IMR-90 (cell line): ENCODE results near the gene C5. TPM values are rescaled to one million over a fixed set of nuclear protein-coding genes. Genes with fewer than 3 reads are reported as not detected.

Experiments used
- ATAC-seq: fragments of 200-7000 bp; cut with Tn5 transposase; 2 replicates; pipeline ENCODE4 v1.9.1; 2020; ENCODE audit warnings: low read depth, mild to moderate bottlenecking, moderate library complexity
- BruUV-seq: library from RNA; stranded (reverse); fragments of 400-500 nt; replicated peaks from 2 replicates; lab custom pipeline; 2021; lab: Mats Ljungman, UMichigan
- CTCF ChIA-PET: fragments of 300-600 bp; formaldehyde crosslinking; extraction: SDS; loops from one replicate; lab custom pipeline; 2021; ENCODE audit warnings: antibody characterized with exemption; lab: Yijun Ruan, JAX
- POLR2A ChIA-PET: fragments of 300-600 bp; sonication (Branson Sonifier 250); formaldehyde crosslinking; loops from one replicate; lab custom pipeline; 2022; ENCODE audit warnings: antibody characterized with exemption; ENCODE audit not compliant: unreplicated experiment; lab: Charles Lee
- DNase-seq: peaks from one replicate; pipeline ENCODE4 v3.0.0; 2013
- H2AFZ ChIP-seq: replicated peaks from 2 replicates; pipeline ENCODE3; 2013; ENCODE audit warnings: low read length, mild to moderate bottlenecking; ENCODE audit not compliant: poor library complexity
- H2AK5ac ChIP-seq: 2 replicates; pipeline ENCODE4 v1.6.1; 2013; ENCODE audit warnings: low read depth, low read length, inconsistent platforms
- H2AK9ac ChIP-seq: replicated peaks from 2 replicates; pipeline ENCODE3; 2013; ENCODE audit warnings: mild to moderate bottlenecking, low read depth, low read length, moderate library complexity; ENCODE audit not compliant: poor library complexity
- H2BK120ac ChIP-seq: 2 replicates; pipeline ENCODE4 v1.6.1; 2013; ENCODE audit warnings: low read depth, low read length, inconsistent platforms
- H2BK15ac ChIP-seq: 3 replicates; pipeline ENCODE4 v1.6.1; 2013; ENCODE audit warnings: low read depth, low read length, inconsistent platforms
- H2BK20ac ChIP-seq: 2 replicates; pipeline ENCODE4 v1.6.1; 2013; ENCODE audit warnings: low read depth, mild to moderate bottlenecking, inconsistent platforms, low read length, moderate library complexity
- H2BK5ac ChIP-seq: 2 replicates; pipeline ENCODE4 v1.6.1; 2013; ENCODE audit warnings: mild to moderate bottlenecking, low read depth, low read length, inconsistent platforms; ENCODE audit not compliant: poor library complexity, severe bottlenecking
- H3K14ac ChIP-seq: replicated peaks from 2 replicates; pipeline ENCODE4 v1.6.1; 2013; ENCODE audit warnings: low read depth, low read length, inconsistent platforms
- H3K18ac ChIP-seq: 2 replicates; pipeline ENCODE4 v1.6.1; 2013; ENCODE audit warnings: low read depth, low read length, control low read depth
- H3K23ac ChIP-seq: 2 replicates; pipeline ENCODE4 v1.6.1; 2013; ENCODE audit warnings: low read depth, low read length, inconsistent platforms
- H3K27ac ChIP-seq: 2 replicates; pipeline ENCODE4 v1.5.1; 2013; ENCODE audit warnings: mild to moderate bottlenecking, control low read depth, low read length; ENCODE audit not compliant: insufficient read depth
- H3K27me3 ChIP-seq: 2 replicates; pipeline ENCODE4 v1.6.1; 2013; ENCODE audit warnings: low read length; ENCODE audit not compliant: control insufficient read depth, insufficient read depth
- H3K36me3 ChIP-seq: 2 replicates; pipeline ENCODE4 v1.6.1; 2013; ENCODE audit warnings: low read length, mixed read lengths; ENCODE audit not compliant: control insufficient read depth, insufficient read depth
- H3K4ac ChIP-seq: 2 replicates; pipeline ENCODE4 v1.6.1; 2013; ENCODE audit warnings: low read depth, low read length, inconsistent platforms
- H3K4me1 ChIP-seq: 2 replicates; pipeline ENCODE4 v1.6.1; 2013; ENCODE audit warnings: low read length, mixed read lengths; ENCODE audit not compliant: control insufficient read depth, insufficient read depth
- H3K4me2 ChIP-seq: 2 replicates; pipeline ENCODE4 v1.6.1; 2013; ENCODE audit warnings: low read depth, mild to moderate bottlenecking, control low read depth, low read length, moderate library complexity
- H3K4me3 ChIP-seq: 2 replicates; pipeline ENCODE4 v1.5.1; 2013; ENCODE audit warnings: low read depth, mild to moderate bottlenecking, control low read depth, low read length, moderate library complexity; ENCODE audit not compliant: insufficient read depth
- H3K56ac ChIP-seq: 2 replicates; pipeline ENCODE4 v1.6.1; 2013; ENCODE audit warnings: low read length, inconsistent platforms; ENCODE audit not compliant: insufficient read depth; ENCODE audit errors: extremely low read depth
- H3K79me1 ChIP-seq, 2 experiments: 2 replicates each; pipeline ENCODE4 v1.6.1; 2013; ENCODE audit warnings: low read length in 2 of 2, inconsistent platforms in 1 of 2, low read depth in 1 of 2
- H3K9ac ChIP-seq: 2 replicates; pipeline ENCODE4 v1.6.1; 2013; ENCODE audit warnings: low read depth, low read length, control low read depth
- H3K9me1 ChIP-seq: 2 replicates; pipeline ENCODE4 v1.6.1; 2013; ENCODE audit warnings: low read length, inconsistent platforms; ENCODE audit not compliant: insufficient read depth
- H3K9me3 ChIP-seq: 2 replicates; pipeline ENCODE4 v1.6.1; 2013; ENCODE audit warnings: low read length; ENCODE audit not compliant: control insufficient read depth, insufficient read depth
- H4K20me1 ChIP-seq: 2 replicates; pipeline ENCODE4 v1.6.1; 2013; ENCODE audit warnings: low read length, inconsistent platforms; ENCODE audit not compliant: insufficient read depth
- H4K5ac ChIP-seq: 2 replicates; pipeline ENCODE4 v1.6.1; 2013; ENCODE audit warnings: mild to moderate bottlenecking, low read depth, low read length, control low read depth
- H4K8ac ChIP-seq, 2 experiments: 2 replicates each; pipeline ENCODE4 v1.6.1; 2013; ENCODE audit warnings: low read depth in 2 of 2, low read length in 2 of 2, control low read depth in 1 of 2, inconsistent platforms in 1 of 2
- H4K91ac ChIP-seq: 2 replicates; pipeline ENCODE4 v1.6.1; 2013; ENCODE audit warnings: low read depth, low read length, inconsistent platforms; ENCODE audit not compliant: insufficient read depth
- BHLHE40 ChIP-seq: fragments of 150-350 bp; IDR thresholded peaks from 2 replicates; pipeline ENCODE4 v1.6.1; 2016; ENCODE audit warnings: mild to moderate bottlenecking, low read depth, low read length
- CEBPB ChIP-seq: IDR thresholded peaks from 2 replicates; pipeline ENCODE4 v1.6.1; 2012; ENCODE audit warnings: low read depth, low read length, improper control_type of control experiment
- FOS ChIP-seq: fragments of 150-350 bp; IDR thresholded peaks from 2 replicates; pipeline ENCODE4 v1.6.1; 2016; ENCODE audit warnings: low read depth, low read length
- MAFK ChIP-seq: IDR thresholded peaks from 2 replicates; pipeline ENCODE4 v1.6.1; 2012; ENCODE audit warnings: low read depth, low read length, improper control_type of control experiment
- NFE2L2 ChIP-seq: fragments of 150-350 bp; IDR thresholded peaks from 2 replicates; pipeline ENCODE4 v1.6.1; 2016; ENCODE audit warnings: low read depth, mild to moderate bottlenecking, low read length
- POLR2A ChIP-seq: IDR thresholded peaks from 2 replicates; pipeline ENCODE4 v1.6.1; 2012; ENCODE audit warnings: mild to moderate bottlenecking, low read depth, low read length
- RFX5 ChIP-seq: IDR thresholded peaks from 2 replicates; pipeline ENCODE4 v1.8.0; 2012; ENCODE audit warnings: low read depth, mild to moderate bottlenecking, low read length, moderate library complexity
- SMC3 ChIP-seq: fragments of 150-350 bp; IDR thresholded peaks from 2 replicates; pipeline ENCODE4 v1.6.1; 2016; ENCODE audit warnings: low read depth, mild to moderate bottlenecking, antibody characterized with exemption, low read length, moderate library complexity
- WGBS, 2 experiments: methylation state at CpG; one replicate each; pipeline versions ENCODE4 v1.1.5 to v1.1.7; 2013; ENCODE audit warnings: missing lambda C conversion rate in 2 of 2; ENCODE audit not compliant: insufficient read length in 1 of 2; ENCODE audit errors: extremely low coverage in 2 of 2; 5-methylcytosine and 5-hydroxymethylcytosine counted together
- dilution Hi-C: fragments of 300-500 bp; cut with HindIII; formaldehyde crosslinking; loops from one replicate; pipeline ENCODE4 v1.14.3; 2018; ENCODE audit warnings: low sequenced_read_pairs; ENCODE audit not compliant: unreplicated experiment
- in situ Hi-C: fragments of 300-500 bp; cut with MboI; formaldehyde crosslinking; loops from 3 replicates; pipeline ENCODE4 v1.14.3; 2019; ENCODE audit warnings: low sequenced_read_pairs, inconsistent platforms, mixed read lengths
- intact Hi-C: fragments of 100-400 bp; cut with micrococcal nuclease; formaldehyde crosslinking; loops from 2 replicates; pipeline ENCODE4 v1.10.0; 2022
- polyA plus RNA-seq, 3 experiments: library from polyadenylated mRNA; depleted of rRNA; stranded (reverse); fragments of >200 nt; gene quantifications; 2 replicates each; pipeline ENCODE4 v1.2.3, GENCODE V29; 2012; ENCODE audit warnings: low replicate concordance in 1 of 3
- total RNA-seq: library from RNA; depleted of rRNA; stranded (reverse); fragments of >200 nt; gene quantifications from 2 replicates; pipeline ENCODE4 v1.2.3, GENCODE V29; 2012
- TF ChIP-seq, protein P1 (sequence below): fragments of 150-350 bp; IDR thresholded peaks from 2 replicates; pipeline ENCODE4 v1.6.1; 2017; ENCODE audit warnings: mild to moderate bottlenecking, antibody characterized with exemption, low read length, low read depth
- TF ChIP-seq, protein P2 (sequence below): conservative IDR thresholded peaks from 2 replicates; pipeline ENCODE4 v1.5.1; 2012; ENCODE audit warnings: mild to moderate bottlenecking, low read depth, low read length, improper control_type of control experiment
- TF ChIP-seq, protein P3 (sequence below): fragments of 150-350 bp; IDR thresholded peaks from 2 replicates; pipeline ENCODE4 v1.6.1; 2016; ENCODE audit warnings: low read depth, mild to moderate bottlenecking, low read length, moderate library complexity, borderline replicate concordance

The C5 gene
- total and polyA plus RNA-seq, 2 of the 4 experiments (the other 2 are of a cell fraction), result 1.5 to 2.3 TPM

DNA sequence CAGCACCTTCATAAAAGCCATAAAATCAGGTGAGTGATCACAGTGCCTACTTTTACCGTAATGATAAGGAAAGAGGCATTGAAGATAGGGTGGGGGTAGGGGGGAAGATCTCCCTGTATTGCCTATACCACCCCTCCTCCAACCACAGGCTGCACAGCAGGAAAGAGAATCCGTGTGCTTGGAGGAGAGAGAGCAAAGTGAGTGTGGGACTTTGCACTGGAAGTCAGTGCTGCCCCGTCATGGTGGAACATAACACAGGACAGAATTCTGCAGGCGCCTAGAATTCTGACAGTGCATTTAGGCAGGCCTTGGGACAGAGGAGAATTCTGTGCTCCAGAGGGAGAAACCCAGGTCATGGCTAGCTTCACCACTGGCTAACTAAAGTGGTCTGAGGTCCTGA is 3.5 kb upstream of the C5 start:
- H3K27ac ChIP-seq, result no peak overlapping the region
- no peak overlapping the region for H3K4ac ChIP-seq
- no peaks in the 10 kb centered on the region for H3K36me3 ChIP-seq
- no peak overlapping the region for H2AFZ ChIP-seq
- no peak overlapping the region for H2AK9ac ChIP-seq
- dilution Hi-C loops (no loop called here), intact Hi-C loops (no loop called here), in situ Hi-C loops (loop anchor here (25.0 kb wide), 1 partner anchor 441 kb away; no protein-coding TSS in a partner anchor)
- no peak overlapping the region for H2BK120ac ChIP-seq
- no peaks in the 10 kb centered on the region for H3K4me1 ChIP-seq
- no peaks in the 10 kb centered on the region for H3K79me1 ChIP-seq
- H3K9ac ChIP-seq, result no peak overlapping the region
- no peak overlapping the region for H3K56ac ChIP-seq
- H3K27me3 ChIP-seq, result no peaks in the 10 kb centered on the region
- no peak overlapping the region for H3K4me2 ChIP-seq
- no peak for TF ChIP-seq CEBPB
- TF ChIP-seq, protein P1, sequence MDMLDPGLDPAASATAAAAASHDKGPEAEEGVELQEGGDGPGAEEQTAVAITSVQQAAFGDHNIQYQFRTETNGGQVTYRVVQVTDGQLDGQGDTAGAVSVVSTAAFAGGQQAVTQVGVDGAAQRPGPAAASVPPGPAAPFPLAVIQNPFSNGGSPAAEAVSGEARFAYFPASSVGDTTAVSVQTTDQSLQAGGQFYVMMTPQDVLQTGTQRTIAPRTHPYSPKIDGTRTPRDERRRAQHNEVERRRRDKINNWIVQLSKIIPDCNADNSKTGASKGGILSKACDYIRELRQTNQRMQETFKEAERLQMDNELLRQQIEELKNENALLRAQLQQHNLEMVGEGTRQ, result no peak
- TF ChIP-seq, protein P2, sequence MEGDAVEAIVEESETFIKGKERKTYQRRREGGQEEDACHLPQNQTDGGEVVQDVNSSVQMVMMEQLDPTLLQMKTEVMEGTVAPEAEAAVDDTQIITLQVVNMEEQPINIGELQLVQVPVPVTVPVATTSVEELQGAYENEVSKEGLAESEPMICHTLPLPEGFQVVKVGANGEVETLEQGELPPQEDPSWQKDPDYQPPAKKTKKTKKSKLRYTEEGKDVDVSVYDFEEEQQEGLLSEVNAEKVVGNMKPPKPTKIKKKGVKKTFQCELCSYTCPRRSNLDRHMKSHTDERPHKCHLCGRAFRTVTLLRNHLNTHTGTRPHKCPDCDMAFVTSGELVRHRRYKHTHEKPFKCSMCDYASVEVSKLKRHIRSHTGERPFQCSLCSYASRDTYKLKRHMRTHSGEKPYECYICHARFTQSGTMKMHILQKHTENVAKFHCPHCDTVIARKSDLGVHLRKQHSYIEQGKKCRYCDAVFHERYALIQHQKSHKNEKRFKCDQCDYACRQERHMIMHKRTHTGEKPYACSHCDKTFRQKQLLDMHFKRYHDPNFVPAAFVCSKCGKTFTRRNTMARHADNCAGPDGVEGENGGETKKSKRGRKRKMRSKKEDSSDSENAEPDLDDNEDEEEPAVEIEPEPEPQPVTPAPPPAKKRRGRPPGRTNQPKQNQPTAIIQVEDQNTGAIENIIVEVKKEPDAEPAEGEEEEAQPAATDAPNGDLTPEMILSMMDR, result no peak
- TF ChIP-seq BHLHE40, result no peak
- TF ChIP-seq MAFK, result no peak
- TF ChIP-seq, protein P3, sequence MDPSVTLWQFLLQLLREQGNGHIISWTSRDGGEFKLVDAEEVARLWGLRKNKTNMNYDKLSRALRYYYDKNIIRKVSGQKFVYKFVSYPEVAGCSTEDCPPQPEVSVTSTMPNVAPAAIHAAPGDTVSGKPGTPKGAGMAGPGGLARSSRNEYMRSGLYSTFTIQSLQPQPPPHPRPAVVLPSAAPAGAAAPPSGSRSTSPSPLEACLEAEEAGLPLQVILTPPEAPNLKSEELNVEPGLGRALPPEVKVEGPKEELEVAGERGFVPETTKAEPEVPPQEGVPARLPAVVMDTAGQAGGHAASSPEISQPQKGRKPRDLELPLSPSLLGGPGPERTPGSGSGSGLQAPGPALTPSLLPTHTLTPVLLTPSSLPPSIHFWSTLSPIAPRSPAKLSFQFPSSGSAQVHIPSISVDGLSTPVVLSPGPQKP, result no peak
- no peak for TF ChIP-seq SMC3
- no peak for TF ChIP-seq RFX5
- TF ChIP-seq FOS, result no peak
- TF ChIP-seq NFE2L2, result no peak
- no peak for TF ChIP-seq POLR2A
- no peak overlapping the region for H3K14ac ChIP-seq
- H2BK5ac ChIP-seq, result no peak overlapping the region
- H4K20me1 ChIP-seq, result no peaks in the 10 kb centered on the region
- no peak overlapping the region for H4K91ac ChIP-seq
- no peak for DNase-seq
- no peak overlapping the region for H4K5ac ChIP-seq
- no TSS peak for BruUV-seq
- POLR2A ChIA-PET, result no interaction called here
- no peak for ATAC-seq
- WGBS, 2 experiments, result 100% methylated on average over 1 of the region's 4 CpGs; no CpG with 5 or more reads in 1 of the 2 experiments
- no peak overlapping the region for H2BK20ac ChIP-seq
- H3K9me1 ChIP-seq, result no peaks in the 10 kb centered on the region; the same call in 1 of the 2 replicates
- H3K18ac ChIP-seq, result no peak overlapping the region
- no peak overlapping the region for H2BK15ac ChIP-seq
- H2AK5ac ChIP-seq, result no peak overlapping the region
- no peak overlapping the region for H3K4me3 ChIP-seq
- CTCF ChIA-PET, result no interaction called here
- H4K8ac ChIP-seq, result no peak overlapping the region
- no peak overlapping the region for H3K23ac ChIP-seq
- H3K9me3 ChIP-seq, result no peaks in the 10 kb centered on the region
